Adrenal gland (tissue), 5 donors: Measurements from ENCODE around the gene CCDC186.

ENCODE experiments used
- POLR2A ChIP-seq, 2 donors: fragments of 450-650 bp; IDR thresholded peaks; one replicate each; pipeline ENCODE4 v1.6.1; 2017; ENCODE audit warnings: antibody characterized with exemption in 2 of 2, mild to moderate bottlenecking in 2 of 2, moderate library complexity in 1 of 2
- TF ChIP-seq, protein P1 (sequence below), 6 experiments: fragments of 450-650 bp in 4 of 6; fragments of 200-600 bp in 2 of 6; sonication (generic) in 1 of 6; IDR thresholded peaks; 1 replicate in 5 of 6; 2 replicates in 1 of 6; pipeline versions ENCODE4 v1.5.1 to v1.8.0; 2016 to 2021; ENCODE audit warnings: antibody characterized with exemption in 6 of 6, mild to moderate bottlenecking in 2 of 6, moderate library complexity in 1 of 6
- donor health status: DM: no; HTN: no; CAD: no.

DNA sequence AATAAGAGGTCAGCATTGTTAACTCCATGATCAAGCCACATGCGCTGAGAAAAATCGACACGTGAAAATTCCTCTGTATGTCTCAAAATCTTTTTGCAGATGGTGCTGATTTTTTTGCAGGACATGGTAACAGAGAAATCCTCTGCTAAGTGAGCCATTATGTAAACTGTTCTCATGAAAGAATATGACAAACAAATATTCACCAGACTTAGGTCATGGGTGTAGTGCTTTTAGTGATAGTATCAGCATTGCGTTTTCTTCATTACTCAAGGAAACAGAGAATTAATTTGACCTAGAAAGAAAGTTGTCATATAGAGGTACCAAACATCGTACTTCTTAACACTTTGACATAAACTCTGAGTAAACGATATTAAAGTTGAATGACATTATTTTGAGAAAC, 95.7 kb downstream of the CCDC186 start:
- TF ChIP-seq, protein P1, sequence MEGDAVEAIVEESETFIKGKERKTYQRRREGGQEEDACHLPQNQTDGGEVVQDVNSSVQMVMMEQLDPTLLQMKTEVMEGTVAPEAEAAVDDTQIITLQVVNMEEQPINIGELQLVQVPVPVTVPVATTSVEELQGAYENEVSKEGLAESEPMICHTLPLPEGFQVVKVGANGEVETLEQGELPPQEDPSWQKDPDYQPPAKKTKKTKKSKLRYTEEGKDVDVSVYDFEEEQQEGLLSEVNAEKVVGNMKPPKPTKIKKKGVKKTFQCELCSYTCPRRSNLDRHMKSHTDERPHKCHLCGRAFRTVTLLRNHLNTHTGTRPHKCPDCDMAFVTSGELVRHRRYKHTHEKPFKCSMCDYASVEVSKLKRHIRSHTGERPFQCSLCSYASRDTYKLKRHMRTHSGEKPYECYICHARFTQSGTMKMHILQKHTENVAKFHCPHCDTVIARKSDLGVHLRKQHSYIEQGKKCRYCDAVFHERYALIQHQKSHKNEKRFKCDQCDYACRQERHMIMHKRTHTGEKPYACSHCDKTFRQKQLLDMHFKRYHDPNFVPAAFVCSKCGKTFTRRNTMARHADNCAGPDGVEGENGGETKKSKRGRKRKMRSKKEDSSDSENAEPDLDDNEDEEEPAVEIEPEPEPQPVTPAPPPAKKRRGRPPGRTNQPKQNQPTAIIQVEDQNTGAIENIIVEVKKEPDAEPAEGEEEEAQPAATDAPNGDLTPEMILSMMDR (IDR thresholded peaks at IDR 0.05), result no peak
- no peak for TF ChIP-seq POLR2A (IDR thresholded peaks at IDR 0.05)
